ENCODE data around the gene ZMYND10.

Gene ZMYND10

DNA sequence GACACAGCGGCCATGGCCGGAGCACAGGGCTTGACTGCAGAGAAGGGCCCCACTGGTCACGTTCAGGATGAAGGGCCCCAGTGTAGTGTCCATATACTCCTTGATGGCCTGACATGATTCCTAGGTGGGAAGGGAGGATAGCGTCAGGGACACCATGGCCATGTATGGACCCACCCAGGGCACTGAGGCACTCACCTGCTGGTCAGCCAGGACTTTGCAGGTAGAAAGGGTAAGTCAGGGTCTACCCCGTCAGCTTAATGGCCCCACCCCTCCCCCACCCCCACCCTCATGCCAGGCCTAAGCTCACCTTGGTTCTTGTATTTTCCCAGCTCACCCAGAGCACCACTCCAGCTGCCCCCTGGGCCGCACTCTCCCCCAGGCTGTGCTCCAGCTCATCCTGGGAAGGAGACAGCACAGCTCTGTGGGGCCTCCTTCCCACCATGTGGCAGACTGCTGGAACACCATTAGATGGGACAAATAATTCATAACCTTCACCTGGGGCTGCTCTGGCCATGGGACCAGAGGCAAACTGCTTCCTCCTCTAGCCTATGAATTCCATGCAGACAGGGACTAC is 44.8 kb downstream of the ZMYND10 start:
- DNase-seq, result no peak

DNA sequence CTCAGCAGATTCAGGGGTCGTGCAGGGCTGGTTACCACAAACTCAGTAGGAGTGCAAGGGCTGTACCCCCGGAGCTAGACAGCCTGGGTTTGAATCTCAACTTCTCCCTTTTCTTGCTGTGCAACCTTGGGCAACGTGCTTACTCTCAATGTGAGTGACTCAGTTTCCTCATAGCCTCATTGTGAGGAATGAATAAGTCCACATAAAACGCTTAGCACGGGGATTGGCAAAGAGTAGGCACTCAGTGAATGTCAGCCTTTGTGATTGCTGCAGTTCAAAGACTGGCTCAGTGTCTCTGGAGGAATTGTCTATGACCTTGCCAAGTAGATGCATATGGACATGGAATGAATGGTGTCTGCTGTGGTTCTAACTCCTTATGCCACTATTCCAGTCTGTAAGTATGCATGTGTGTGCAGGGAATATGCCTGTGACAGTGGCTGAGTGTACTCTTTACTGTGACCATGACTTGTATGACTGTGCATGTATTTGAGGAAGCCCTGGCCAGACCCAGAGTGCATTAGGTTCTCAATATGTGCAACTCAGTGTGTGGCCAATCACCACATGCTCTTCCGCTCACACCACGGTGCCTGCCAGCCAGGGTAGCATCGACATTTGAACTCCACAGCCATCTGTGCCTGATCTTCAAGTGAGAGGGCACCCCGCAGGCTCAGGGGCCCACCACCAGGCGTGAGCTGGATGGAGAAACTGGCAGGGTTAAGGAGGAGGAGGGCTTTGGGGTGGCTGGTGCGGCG is 45.4 kb downstream of the ZMYND10 start:
- DNase-seq, result peak; percentile 39

DNA sequence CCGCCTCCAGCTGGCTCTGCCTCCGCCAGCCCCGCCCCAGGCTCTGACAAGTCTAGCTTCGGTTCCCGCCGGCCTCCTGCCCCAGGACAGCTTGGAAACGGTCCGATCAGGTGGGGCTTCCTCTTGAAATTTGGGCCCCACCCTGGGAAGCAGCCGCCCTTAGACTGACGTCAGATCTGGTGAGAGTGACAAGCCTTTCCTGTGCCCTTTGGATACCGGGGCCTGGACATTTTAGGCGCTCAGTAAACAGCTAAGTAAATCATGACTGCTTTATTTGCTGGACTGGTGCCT is 45.9 kb downstream of the ZMYND10 start:
- no peak for DNase-seq

DNA sequence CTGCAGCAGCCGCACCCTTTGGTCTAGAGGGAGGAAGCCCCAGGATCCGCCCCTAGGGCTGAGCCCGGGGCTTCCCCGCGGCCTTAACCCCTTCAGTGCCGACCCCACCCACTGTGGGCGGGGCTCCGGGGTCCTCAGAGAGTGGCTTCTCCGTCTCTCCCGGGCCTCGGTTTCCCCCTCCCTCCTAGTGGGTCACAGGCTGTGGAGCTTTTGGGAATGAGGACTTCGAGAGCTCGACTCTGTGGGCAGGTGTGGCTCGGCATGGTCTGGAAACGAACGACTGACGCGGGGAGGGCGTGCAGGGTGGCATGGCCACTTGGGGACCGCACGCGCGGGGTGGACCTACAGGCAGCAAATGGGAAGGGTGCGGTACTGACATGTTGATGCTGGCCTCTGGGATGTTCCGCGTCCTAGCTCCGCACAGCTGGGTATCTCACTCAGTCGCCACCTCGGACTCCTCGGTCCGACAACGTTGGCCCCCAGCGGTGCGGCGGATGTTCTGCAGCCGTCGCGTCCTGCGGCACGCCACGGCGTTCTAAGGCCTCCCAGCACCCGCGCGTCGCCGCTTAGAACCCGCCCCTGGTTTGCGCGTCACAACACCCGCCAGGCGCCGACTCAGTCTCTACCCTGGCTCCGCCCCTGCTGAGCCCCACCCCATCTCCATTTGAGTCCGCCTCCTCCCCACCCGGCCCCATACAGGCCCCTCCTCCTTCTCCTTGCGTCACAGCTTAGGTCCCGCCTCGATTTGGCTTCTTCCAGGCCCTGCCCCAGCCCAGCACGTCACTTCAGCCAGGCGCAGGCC is 46.5 kb downstream of the ZMYND10 start, which contains the start of the genes HYAL3 and NAA80:
Gene HYAL3, minus strand, starts transcription at position 570 of the 802 bp plus-strand sequence. CDS start 3,803 bp downstream, outside the sequence.
Gene NAA80, minus strand, starts transcription at position 570 of the 802 bp plus-strand sequence. CDS start 1,942 bp downstream, outside the sequence.
- DNase-seq, result peak; percentile 99

GRCh38 chr3:50297896-50298725 is 47.4 kb downstream of the ZMYND10 start:
- DNase-seq, result no peak

- no peak for DNase-seq
Observed at GRCh38 chr3:50297384-50297775, 48.2 kb downstream of the ZMYND10 start.

GRCh38 chr3:50296721-50297383 is 48.7 kb downstream of the ZMYND10 start:
- DNase-seq, result no peak

GRCh38 chr3:50295553-50296431 is 49.7 kb downstream of the ZMYND10 start:
- DNase-seq, result no peak

- no peak for DNase-seq
Observed at GRCh38 chr3:50294492-50295403, 50.8 kb downstream of the ZMYND10 start.

DNA sequence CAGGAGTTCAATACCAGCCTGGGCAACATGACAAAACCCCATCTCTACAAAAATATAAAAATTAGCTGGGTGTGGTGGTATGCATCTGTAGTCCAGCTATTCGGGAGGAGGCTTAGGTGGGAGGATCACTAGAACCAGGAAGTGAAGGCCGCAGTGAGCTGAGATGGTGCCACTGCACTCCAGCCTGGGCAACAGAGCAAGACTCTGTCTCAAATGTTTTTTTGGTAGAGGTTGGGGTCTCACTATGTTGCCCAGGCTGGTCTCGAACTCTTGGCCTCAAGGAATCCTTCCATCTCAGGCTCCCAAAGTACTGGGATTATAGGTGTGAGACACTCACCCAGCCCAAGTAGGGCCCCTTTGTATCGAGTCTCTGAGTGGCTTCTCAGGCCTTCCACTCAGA is 51.4 kb downstream of the ZMYND10 start:
- DNase-seq, result no peak

GRCh38 chr3:50293079-50293801 is 52.3 kb downstream of the ZMYND10 start:
- no peak for DNase-seq

GRCh38 chr3:50292159-50293078 is 53.1 kb downstream of the ZMYND10 start, which contains the start of gene IFRD2:
Gene IFRD2 (minus strand): TSS chr3:50292429. CDS start chr3:50292274, 155 bp downstream.
- DNase-seq, result peak; percentile 96

Measured in fibroblast of skin of right quadriceps (primary cell).